ENCODE results near the gene GUCY1A2.
"Not testable (repeated sequence)": the region's sequence is repeated elsewhere in the genome, so short reads cannot be mapped to it uniquely, and the experiment has no call there.

DNA sequence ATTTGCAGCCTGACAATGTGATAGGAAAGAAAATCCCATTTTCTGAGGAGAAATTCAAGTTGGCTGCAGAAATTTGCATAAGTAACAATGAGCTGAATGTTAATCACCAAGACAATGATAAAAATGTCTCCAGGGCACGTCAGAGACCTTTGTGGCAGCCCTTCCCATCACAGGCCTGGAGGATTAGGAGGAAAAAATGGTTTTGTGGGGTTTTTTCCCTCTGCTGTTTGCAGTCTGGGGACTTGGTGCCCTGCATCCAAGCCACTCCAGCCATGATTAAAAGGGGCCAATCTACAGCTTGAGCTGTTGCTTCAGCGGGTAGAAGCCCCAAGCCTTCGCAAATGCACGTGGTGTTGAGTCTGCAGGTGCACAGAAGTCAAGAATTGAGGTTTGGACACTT is 33.1 kb upstream of the GUCY1A2 start:
- not testable (repeated sequence) for TF ChIP-seq CTCF (IDR thresholded peaks at IDR 0.05; ENCODE audit: low read depth, low read length); POLR2A (IDR thresholded peaks at IDR 0.05; ENCODE audit: extremely low read depth, insufficient read length)
- TF ChIP-seq, protein P1, sequence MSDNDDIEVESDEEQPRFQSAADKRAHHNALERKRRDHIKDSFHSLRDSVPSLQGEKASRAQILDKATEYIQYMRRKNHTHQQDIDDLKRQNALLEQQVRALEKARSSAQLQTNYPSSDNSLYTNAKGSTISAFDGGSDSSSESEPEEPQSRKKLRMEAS (IDR thresholded peaks at IDR 0.05; ENCODE audit: low read depth, low read length) = not testable (repeated sequence)
